Right forelimb (tissue), 1 donor: ENCODE results near the gene PPIF.
A peak's percentile ranks its signal among the peaks of the same experiment; 100 is the strongest.
"Not testable (repeated sequence)": the region's sequence is repeated elsewhere in the genome, so short reads cannot be mapped to it uniquely, and the experiment has no call there.

Experiments
- DNase-seq: peaks from one replicate; pipeline ENCODE4 v3.0.0-alpha.2; 2018

PPIF gene

DNA sequence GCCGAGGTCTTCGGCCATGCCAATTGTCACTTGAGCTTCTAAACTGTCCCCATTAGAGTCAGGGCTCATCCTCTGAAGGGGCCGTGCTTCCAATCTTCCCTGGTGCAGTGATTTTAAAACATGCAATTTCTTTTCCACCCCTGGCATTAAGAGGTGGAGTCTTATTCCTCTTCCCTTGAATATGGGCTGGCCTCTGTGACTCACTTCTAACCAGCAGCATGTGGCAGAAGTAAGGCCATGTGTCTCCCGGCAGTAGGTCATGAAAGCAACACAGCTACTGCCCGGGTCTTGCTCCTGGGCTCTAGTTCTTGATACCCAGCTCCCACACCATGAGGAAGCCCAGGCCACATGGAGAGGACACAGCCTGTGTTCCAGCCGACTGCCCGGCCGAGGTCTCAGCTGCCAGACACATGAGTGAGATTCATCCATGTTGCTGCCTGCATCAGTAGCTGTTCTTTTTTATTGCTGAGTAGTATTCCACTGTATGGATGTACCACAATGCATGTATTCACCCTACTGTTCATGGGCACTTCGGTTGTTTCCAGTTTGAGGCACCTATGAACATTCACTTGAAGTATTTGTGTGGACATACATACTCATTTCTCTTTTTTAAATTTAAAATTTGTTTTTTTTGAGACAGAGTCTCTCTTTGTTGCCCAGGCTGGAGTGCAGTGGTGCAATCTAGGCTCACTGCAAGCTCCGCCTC lies 14.5 kb upstream of the PPIF start:
- not testable (repeated sequence) for DNase-seq

DNA sequence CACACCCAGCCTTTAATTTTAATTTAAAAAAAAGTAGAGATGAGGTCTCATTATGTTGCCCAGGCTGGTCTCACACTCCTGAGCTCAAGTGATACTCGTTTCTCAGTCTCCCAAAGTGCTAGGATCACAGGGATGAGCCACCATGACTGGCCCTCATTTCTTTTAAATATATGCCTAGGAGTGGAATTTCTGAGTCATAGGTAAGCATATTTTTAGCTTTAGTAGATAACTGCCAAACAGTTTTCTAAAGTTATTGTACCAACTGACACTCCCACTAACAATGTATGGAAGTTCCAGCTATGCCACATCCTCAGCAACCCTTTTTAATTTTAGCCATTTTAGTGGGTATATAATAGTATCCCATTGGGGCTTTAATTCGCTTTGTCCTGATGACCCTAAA lies 13.8 kb upstream of the PPIF start:
- no peak for DNase-seq

DNA sequence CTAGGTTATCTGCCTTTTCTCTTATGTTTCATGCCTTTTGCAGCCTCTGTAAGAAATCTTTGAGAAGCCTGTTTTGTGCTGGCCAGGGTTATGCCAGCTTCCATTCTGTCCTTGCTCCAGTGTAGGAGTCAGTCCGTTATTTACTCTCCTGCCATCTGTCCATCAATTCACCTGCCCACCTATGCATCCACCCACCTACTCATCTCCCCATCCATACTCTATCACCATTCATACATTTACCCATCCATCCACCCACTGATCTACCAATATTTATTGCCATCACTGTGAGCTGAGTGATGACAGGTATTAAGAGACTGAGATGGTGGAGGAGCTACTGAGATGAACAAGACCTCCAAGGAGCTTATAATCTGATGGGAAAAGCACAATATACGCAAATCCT lies 12.7 kb upstream of the PPIF start:
- DNase-seq, result no peak

DNA sequence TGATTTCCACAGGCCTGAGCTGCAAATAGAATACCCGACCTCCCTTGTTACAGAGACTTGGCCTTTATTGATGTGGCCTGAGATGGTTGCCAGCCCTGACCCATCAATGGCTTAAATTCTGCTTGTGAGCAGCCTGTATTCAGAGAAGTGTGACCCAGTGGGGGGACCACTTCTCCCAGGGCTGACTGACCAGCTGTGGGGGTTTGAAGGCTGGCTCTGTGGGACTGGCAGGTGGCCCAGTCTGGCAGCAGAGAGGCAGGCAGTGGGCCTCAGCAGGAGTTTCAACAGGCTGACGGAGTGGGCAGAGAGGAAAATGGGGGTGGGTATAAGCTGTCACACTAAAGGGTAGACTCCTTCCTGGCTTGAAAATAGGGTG lies 12.2 kb upstream of the PPIF start:
- no peak for DNase-seq

DNA sequence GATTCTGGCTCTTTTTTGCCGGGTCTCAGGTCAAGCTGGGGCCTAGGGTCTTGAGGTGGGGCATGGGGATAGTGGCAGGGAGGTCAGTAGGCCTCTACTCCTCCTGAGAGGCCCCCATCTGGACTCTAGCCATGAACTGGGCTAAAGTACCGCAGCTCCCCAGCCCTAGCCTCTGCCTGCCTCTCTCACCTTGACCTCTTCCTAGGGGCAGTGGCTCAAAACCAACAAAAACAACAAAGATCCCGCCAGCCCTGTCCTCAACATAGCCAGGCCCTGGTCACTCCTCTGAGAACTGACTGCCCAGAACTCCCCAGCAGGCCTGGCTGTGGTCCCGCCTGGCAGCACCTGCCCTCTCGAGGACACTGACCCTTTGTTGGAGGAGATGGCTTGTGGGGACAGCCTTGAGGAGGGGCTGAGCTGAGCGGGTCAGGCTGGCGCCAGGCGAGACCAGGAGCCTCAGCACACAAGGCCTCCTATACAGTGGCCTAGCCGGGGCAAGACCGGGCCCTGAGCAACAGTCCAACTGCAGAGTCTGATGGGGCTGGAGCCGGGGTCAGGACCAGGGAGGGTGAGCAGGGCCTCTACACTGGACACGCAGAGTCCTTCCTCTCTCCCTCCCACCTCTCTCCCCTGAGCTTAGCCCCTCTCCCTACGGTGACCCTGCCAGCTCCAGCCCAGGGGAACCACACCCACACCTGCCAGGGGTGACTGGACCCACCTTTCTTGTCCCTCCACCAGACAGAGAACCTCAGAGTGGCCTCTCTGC lies 11.6 kb upstream of the PPIF start:
- DNase-seq, result no peak

DNA sequence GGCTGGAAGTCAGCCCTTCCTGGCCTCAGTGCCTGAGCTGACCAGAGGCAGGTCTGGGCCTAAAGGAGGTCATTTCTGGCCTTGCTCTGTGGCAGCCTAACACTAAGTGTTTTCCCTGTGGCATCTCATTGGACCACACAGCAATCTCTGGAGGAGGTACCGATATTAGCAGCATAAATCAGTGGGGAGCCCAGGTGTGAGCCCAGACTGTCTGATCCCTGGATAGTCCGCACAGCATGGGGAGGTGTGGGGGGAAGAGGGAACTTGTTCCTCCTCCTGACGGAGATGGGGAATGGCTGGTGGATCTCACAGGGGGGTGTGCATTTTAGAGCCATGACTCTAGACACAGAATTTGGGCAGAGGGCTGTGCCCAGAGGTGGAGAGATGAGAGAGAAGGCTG lies 11.0 kb upstream of the PPIF start:
- no peak for DNase-seq

DNA sequence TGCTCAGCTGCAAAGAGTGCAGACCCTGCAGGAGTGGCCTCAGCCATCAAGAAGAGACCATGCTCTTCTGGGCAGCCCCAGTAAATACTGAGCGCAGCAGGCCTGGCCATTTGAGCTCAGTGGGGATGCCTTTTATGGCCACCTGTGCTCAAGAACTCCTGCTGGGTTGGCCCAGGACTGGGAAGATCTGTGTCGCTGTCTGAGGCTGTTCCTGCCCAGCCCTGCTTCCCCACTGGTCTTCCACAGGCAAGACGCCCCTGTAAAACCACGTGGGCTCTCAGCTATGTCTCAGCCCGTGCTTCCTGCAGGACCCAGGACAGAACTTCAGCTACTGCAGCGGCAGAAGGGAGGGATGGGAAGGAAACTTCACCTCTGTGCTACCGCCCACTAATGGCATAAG lies 10.5 kb upstream of the PPIF start:
- DNase-seq, result no peak

DNA sequence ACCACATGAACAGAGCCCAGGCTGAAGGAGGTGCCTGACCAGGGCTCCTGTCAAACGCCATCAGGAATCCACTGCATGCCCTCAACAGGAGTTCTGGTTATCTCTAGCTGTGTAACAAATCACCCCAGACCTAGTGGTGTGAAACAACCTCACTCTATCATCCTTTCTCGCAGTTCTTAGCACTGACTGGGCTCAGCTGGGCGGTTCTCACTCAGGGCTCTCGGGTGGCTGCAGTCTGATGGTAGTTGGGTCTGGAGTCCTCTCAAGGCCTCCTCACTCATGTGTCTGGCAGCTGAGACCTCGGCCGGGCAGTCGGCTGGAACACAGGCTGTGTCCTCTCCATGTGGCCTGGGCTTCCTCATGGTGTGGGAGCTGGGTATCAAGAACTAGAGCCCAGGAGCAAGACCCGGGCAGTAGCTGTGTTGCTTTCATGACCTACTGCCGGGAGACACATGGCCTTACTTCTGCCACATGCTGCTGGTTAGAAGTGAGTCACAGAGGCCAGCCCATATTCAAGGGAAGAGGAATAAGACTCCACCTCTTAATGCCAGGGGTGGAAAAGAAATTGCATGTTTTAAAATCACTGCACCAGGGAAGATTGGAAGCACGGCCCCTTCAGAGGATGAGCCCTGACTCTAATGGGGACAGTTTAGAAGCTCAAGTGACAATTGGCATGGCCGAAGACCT lies 9.3 kb upstream of the PPIF start:
- DNase-seq, result not testable (repeated sequence)

DNA sequence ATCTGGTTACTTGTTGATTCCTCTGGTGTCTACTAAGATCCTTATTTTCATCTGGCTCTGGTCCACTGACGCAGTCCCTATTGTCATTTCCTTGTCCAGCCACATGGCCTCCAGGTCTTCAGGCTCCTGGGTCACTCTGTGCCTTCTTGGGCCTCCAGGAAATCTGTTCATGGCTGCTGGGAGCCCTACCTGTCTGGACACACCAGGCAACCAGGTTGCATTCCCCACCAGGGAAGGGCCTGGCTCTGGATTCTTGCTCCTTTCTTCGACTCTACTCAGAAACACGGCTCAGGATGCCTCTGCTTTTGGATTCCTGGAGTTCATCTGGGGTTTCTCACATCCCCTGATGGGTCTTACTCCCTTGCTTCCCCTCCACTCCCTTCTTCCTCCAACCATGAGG lies 8.0 kb upstream of the PPIF start:
- no peak for DNase-seq

DNA sequence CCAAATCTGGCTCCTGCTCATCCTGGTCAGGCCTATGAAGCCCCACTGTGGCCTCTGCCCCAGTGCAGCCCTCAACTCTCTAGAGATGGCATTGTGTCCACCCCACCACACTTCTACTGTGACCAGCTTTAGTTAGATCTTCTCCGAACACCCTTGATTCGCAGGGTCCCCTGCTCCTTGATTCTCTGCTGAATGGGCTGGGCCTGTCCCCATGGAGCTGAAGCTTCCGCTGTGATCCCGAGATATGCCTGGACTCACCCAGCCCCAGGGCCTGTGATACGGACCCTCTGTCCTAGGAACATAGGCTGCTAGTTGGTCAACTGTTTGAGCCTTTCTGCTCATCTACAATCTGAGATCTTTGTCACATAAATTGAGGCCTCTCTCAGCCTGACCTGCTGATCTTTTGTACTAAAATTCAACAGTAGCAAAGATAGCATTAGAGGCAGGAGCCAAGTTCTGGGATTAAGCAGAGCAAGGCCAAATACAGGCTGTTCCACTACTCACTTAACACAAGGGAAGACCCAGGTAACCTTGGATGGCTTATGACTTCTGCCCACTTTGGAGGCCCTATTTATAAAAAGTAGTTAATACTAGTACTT lies 6.5 kb upstream of the PPIF start:
- DNase-seq, result no peak

DNA sequence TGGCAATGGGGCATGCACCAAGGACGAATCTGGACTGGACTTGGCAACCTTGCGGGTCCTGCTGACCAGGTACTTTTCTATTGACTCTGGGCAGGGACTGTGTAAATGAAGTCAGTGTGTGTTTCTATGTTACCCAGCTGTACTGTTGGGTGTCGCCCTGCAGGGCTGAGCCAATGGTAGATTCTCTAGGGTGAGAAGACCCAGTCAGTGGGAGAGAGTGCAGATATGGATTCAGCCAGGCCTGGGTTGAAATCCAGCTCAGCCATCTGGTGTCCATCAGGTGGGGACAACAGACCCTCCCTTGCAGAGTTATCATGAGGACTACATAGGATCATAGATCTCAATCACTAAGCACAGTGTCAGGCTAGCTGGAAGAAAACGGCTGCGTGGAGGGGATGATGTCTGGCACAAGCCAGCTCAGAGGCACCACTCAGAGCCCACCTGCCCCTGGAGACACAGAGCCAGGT lies 4.9 kb upstream of the PPIF start:
- DNase-seq, result peak; percentile 24

DNA sequence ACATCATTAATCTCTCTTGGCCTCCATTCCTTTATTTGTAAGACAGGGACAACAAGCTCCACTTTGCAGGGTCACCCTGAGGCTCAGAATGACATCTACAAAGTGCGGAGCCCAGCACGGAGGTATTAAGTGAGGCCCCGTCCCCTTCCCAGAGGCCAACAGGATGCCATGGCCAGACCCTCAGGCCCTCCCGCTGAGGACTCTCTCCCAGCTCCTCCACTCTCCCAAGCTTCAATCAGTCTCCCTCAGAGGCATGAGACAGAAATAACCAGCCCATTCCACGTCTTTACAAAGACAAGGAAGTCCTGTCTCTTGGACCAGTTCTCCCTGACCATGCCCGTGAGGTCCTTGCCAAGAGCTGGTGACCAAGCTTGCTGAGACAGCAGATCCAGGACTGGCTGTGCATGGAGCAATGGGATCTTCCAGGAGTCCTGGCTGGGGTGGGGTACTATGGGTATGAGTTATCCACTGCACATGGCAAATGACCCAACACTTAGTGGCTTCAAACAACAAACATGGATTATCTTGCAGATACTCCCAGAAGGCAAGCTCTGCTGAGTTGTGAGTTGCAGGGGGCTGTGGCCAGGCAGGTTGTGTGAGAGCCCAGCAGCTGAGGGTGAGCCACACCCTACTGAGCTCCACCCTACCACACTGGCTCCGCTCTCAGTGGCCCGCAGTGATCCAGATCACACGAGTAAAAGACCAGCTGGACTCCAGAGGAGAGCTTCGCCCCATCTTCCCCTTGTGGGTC lies 4.3 kb upstream of the PPIF start:
- peak; percentile 28 for DNase-seq

DNA sequence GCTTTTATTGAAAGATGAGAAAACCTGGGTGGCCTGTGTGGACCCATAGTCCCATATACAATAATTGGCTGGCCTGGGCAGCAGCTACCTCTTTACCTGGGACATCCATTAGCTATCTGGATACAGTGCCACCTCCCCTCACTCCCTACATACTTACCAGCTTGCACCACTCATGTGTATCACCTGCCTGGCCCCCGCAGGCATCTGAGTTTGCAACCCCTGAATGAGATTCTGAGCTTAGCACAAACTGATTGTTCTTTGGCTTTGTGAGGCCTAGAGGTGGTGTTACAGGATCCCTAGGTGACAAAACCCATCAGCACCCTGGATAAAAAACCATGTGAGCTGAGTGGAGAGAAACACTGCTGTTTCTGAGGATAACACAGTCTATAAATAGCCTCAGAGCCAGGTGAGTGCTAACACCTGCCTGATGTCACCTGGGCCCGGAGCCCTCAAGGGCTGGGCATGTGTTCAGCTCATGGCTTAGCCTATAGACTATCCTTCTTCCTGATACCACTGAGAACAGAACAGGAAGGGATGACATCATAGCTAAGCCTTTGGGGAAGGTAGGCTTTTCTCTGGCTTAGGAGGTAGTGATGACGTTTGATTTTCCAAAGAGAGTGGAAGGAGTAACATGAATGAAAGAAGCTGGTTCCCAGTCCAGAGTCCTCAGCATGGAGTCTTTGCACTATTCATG lies 2.6 kb upstream of the PPIF start:
- DNase-seq, result peak; percentile 18

DNA sequence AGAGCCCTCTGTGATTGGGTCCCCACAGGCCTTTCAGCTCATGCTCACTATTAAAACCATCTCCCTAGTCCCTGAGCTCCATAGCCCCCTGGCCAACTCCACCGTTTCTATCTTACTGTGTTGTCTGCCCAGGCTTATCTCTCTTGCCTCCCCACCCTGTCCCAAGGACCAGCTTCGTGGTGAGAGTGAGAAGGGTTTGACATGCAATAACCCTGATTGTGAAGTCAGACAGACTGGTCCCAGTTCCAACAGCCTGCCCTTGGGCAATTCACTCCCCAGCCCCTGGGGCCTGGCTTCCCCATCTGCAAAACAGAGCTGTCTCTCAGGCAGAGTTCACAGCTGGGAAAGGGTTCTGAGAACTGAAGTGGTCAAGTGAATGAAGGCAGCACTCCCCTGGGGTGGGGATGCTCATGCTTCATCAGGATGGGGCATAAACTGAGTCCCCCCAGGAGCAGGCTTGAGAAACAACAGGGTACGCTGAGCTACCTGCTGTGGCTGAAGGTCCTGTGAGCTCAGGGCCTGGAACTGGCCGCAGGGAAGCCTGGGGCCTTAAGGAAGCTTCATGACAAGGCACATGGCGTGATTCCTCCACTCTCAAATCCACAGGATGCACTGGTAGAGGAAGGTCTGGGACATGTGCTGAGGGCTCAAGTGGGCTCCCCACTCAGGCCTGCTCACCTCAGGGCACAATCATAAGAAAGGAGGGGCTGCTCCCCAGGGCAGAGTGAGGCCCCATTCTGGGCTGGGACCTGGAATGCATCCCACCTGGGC lies 1.8 kb upstream of the PPIF start:
- no peak for DNase-seq

DNA sequence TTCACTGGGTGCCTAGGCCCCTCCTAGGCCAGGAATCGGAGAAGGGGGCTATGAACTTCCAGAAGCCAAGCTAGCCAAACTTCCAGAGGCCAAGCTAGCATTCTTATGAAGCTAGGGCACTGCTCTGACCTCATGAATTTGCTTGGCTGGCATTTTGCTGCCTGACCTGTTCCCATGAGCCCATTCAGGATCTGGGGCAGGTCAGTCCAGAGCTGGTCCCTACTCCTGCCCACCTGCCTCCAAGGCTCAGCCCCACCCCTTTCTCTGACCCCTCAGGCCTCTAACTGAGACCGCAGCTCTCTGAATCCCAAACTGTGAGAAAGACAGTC lies 1.3 kb upstream of the PPIF start:
- no peak for DNase-seq

DNA sequence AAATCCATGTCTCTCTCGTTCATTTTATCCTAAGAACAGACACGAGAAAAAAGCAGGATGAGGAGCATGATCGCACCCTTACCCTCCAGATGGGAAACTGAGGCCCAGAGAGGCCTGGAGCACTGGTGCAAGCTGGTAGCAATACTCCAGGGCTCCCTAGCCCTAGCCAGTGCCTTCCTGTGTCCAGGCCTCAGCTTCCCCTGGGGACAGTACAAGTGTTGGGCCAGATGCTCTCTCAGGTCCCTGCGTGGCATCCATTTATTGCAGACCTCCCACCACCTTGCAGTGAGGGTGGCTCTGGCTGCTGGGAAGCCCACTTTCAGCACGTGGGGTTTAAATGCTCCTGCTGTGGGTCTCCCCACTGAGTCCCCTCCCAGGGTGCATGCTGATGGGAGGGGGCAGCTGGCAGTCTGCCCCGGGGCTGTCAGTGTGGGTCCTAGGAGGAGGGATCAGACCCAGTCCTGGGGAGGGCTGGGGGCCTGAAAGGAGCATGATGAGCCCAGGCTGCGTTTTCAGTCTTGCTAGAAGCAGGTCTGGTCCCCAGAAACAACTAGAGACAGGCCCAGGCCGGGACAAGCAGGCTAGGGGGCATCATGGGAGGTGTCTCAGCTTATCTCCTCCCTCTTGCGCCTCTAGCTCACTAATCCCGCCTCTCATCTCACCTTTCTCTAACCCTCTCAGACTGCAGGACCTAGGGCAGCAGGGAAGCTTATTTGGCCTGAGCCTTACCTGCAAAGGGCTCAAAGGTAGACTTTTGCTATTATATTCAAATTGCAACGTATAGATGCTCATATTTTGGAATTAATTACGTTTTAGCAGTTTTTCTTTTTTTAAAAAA lies 662 bp upstream of the PPIF start:
- DNase-seq, result peak; percentile 45

DNA sequence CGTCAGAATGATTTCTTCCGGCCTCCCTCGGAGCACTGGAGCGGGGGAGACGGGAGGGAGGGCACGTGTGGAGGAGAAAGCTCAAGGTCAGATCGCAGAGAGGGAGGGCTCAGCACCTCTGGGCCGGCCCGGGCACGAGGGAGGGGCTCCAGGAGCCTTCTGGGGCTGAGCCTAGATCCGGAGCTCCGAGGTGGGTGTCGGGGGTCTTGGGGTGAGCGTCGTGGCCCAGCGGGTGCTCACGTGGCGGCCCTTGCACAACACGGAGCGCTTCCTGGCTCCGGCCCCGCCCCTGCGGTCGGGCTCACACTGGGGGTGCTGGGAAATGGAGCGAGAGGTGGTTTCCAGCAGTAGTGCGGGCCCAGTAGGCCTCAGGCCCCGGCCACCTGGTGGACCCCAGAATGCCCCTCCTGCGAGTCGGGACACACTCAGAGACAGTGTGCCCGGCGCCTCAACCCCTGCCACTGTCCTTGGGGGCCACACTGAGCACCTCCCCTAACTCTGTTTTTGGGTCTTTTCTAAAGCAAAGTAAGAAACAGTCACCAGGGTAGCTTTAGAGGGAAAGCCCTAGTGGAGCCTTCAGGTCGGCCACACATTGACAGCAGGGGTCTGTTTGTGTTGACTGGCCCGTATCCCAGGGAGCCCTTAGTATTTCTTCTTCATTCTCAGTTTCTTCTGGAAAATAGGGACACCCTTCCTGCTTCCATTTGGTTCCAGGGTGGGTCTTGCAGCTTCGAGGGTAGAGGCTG lies 798 bp downstream of the PPIF start:
- peak; percentile 74 for DNase-seq

DNA sequence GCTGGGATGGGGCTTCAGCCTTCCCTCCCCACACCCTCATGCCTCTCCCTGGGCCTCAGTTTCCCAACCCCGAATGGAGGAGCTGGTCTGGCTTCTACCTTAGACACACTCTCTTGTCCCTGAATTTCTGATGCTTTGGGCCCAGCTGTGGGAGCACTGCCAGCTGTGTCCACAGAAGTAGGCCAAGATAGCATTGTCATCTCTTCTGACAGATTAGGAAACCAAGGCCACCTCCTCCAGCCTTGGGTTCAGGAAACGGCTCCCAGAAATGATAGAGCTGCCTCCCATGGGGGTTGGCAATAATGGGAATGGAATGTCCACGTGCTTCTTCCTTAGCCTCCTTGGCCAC lies 1.3 kb downstream of the PPIF start:
- DNase-seq, result no peak

DNA sequence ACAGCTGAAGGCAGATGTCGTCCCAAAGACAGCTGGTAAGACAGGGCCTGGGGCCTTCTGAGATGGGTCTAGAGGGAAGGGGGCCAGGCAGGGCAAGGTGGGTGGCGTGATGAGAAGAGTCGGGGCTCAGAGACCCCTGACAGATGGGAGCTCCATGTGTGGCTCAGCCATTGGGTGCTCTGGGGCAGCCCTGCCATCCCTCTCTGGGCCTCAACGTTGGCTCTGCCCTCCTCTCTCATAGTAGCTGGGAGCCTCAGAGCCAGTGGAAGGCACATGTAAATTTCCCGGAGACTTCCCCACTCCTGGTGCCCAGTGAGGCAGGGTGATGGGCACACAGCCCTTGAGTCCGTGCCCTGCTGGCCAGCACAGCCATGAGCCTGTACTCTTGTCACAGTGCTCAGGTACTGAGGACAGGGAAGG lies 1.8 kb downstream of the PPIF start:
- DNase-seq, result no peak
